K562 (cell line): ENCODE measurements around the gene NF2. TPM values are rescaled to one million over a fixed set of nuclear protein-coding genes. Genes with fewer than 3 reads are reported as not detected.

Experiments
- ATAC-seq: fragments of 200-7000 bp; cut with Tn5 transposase; 3 replicates; pipeline ENCODE4 v1.9.1; 2020; ENCODE audit warnings: moderate library complexity
- BruUV-seq: library from RNA; stranded (reverse); fragments of 400-500 nt; replicated peaks from 2 replicates; lab custom pipeline; 2021; lab: Mats Ljungman, UMichigan
- CTCF ChIA-PET: fragments of 300-600 bp; formaldehyde crosslinking; extraction: SDS; loops from one replicate; lab custom pipeline; 2021; ENCODE audit warnings: low intra/inter-chr PET ratio; lab: Yijun Ruan, JAX
- POLR2A ChIA-PET: fragments of 300-600, 350-650 bp; sonication (Branson Sonifier 250); formaldehyde crosslinking; extraction: SDS; loops from one replicate; lab custom pipeline; 2021; ENCODE audit warnings: antibody characterized with exemption, inconsistent platforms; lab: Yijun Ruan, JAX
- DNase-seq, 4 experiments: peaks; one replicate each; pipeline versions ENCODE4 v3.0.0 to v3.0.0-alpha.2; 2011 to 2018; ENCODE audit warnings: low spot score in 3 of 4, mixed read lengths in 3 of 4; ENCODE audit errors: extremely low read depth in 1 of 4
- FAIRE-seq: peaks from 2 replicates; lab custom pipeline; 2011; peaks lifted over from hg19 to GRCh38; lab: Jason Lieb, UNC
- H2AFZ ChIP-seq: 2 replicates; pipeline ENCODE4 v1.6.0; 2011; ENCODE audit warnings: low read depth, low read length, control low read depth, inconsistent platforms
- H3K27ac ChIP-seq: fragments of 200-600 bp; 3 replicates; pipeline ENCODE4 v1.8.0; 2011; ENCODE audit warnings: low read depth, mild to moderate bottlenecking, control low read depth, inconsistent platforms, low read length, moderate library complexity, mixed read lengths; ENCODE audit errors: extremely low read depth
- H3K27me3 ChIP-seq, 2 experiments: fragments of 300-600 bp in 1 of 2; 2 replicates in 1 of 2; 3 replicates in 1 of 2; pipeline versions ENCODE4 v1.6.0 to v1.8.0; 2011; ENCODE audit warnings: inconsistent platforms in 2 of 2, low read length in 2 of 2, mild to moderate bottlenecking in 1 of 2, mixed read lengths in 1 of 2, moderate library complexity in 1 of 2; ENCODE audit not compliant: control insufficient read depth in 2 of 2, insufficient read depth in 2 of 2
- H3K36me3 ChIP-seq: fragments of 300-600 bp; 3 replicates; pipeline ENCODE4 v1.8.0; 2011; ENCODE audit warnings: mild to moderate bottlenecking, low read length, inconsistent platforms; ENCODE audit not compliant: control insufficient read depth, insufficient read depth
- H3K4me1 ChIP-seq, 2 experiments: fragments of 200-600 bp in 1 of 2; replicated peaks in 1 of 2; 2 replicates in 1 of 2; 3 replicates in 1 of 2; pipeline versions ENCODE4 v1.5.1 to v1.8.0; 2011; ENCODE audit warnings: inconsistent platforms in 2 of 2, low read length in 2 of 2, mild to moderate bottlenecking in 1 of 2, mixed read lengths in 1 of 2, moderate library complexity in 1 of 2; ENCODE audit not compliant: control insufficient read depth in 2 of 2, insufficient read depth in 2 of 2
- H3K4me2 ChIP-seq: 2 replicates; pipeline ENCODE4 v1.6.1; 2011; ENCODE audit warnings: low read length, control low read depth, inconsistent platforms, mixed read lengths; ENCODE audit not compliant: insufficient read depth
- H3K4me3 ChIP-seq: fragments of 200-600 bp; sonication (generic), shearing (Covaris generic); 2 replicates; pipeline ENCODE4 v1.5.1; 2016; ENCODE audit warnings: control low read depth, inconsistent platforms
- H3K79me2 ChIP-seq: fragments of 200-600 bp; 3 replicates; pipeline ENCODE4 v1.8.0; 2011; ENCODE audit warnings: low read length, inconsistent platforms; ENCODE audit not compliant: control insufficient read depth, insufficient read depth
- H3K9ac ChIP-seq, 2 experiments: 2 replicates each; pipeline versions ENCODE4 v1.6.0 to v1.6.1; 2011; ENCODE audit warnings: low read depth in 2 of 2, low read length in 2 of 2, control low read depth in 1 of 2, inconsistent platforms in 1 of 2, mild to moderate bottlenecking in 1 of 2, mixed read lengths in 1 of 2; ENCODE audit not compliant: insufficient read depth in 1 of 2
- H3K9me1 ChIP-seq: one replicate; pipeline ENCODE4 v1.6.0; 2011; ENCODE audit warnings: inconsistent platforms, mild to moderate bottlenecking, low read length, moderate library complexity; ENCODE audit not compliant: control insufficient read depth, insufficient read depth
- H3K9me3 ChIP-seq: replicated peaks from 2 replicates; pipeline ENCODE4 v1.5.1; 2011; ENCODE audit warnings: low read depth, low read length, inconsistent platforms; ENCODE audit not compliant: control insufficient read depth, insufficient read depth
- H4K20me1 ChIP-seq: replicated peaks from 2 replicates; pipeline ENCODE4 v1.6.1; 2011; ENCODE audit warnings: low read length, inconsistent platforms, mixed read lengths; ENCODE audit not compliant: control insufficient read depth, insufficient read depth
- ARID3B ChIP-seq: fragments of 250-450 bp; sonication (Bioruptor Pico); IDR thresholded peaks from 2 replicates; pipeline ENCODE4 v1.4.0; 2020; ENCODE audit warnings: borderline replicate concordance
- ATF7 ChIP-seq: fragments of 450-650 bp; IDR thresholded peaks from 2 replicates; pipeline ENCODE4 v1.7.1; 2014; ENCODE audit warnings: mild to moderate bottlenecking, moderate library complexity
- KLF1 ChIP-seq: fragments of 450-650 bp; IDR thresholded peaks from 2 replicates; pipeline ENCODE4 v1.6.1; 2016; ENCODE audit warnings: missing genetic modification characterization, missing compliant biosample characterization
- PTTG1 ChIP-seq: fragments of 450-650 bp; IDR thresholded peaks from 2 replicates; pipeline ENCODE4 v1.6.1; 2016; ENCODE audit warnings: low read depth, mild to moderate bottlenecking, missing genetic modification characterization, missing compliant biosample characterization
- RBM17 ChIP-seq: fragments of 200-400 bp; formaldehyde crosslinking; IDR thresholded peaks from 2 replicates; pipeline ENCODE4 v1.6.1; 2017; ENCODE audit warnings: low read depth, mild to moderate bottlenecking, low read length, borderline replicate concordance
- RNF219 ChIP-seq: fragments of 250-450 bp; sonication (Bioruptor Pico); IDR thresholded peaks from 2 replicates; pipeline ENCODE4 v1.5.0; 2022; ENCODE audit warnings: mild to moderate bottlenecking
- ZBTB9 ChIP-seq: fragments of 450-650 bp; formaldehyde crosslinking; IDR thresholded peaks from 2 replicates; pipeline ENCODE4 v1.4.0; 2020; ENCODE audit warnings: mild to moderate bottlenecking, moderate library complexity
- ZNF639 ChIP-seq, 2 experiments: fragments of 200-800 bp in 1 of 2; sonication (Bioruptor generic) in 1 of 2; sonication (generic) in 1 of 2; formaldehyde crosslinking in 1 of 2; IDR thresholded peaks in 1 of 2; conservative IDR thresholded peaks in 1 of 2; 2 replicates each; pipeline versions ENCODE4 v1.5.0 to v1.6.1; 2016 to 2020; ENCODE audit warnings: missing compliant biosample characterization in 1 of 2, missing genetic modification characterization in 1 of 2, missing genetic modification reagents in 1 of 2
- WGBS: fragments of 100-300 bp; shearing (Covaris generic); methylation state at CpG from one replicate; pipeline ENCODE4 v1.1.6; 2016; ENCODE audit warnings: low coverage, mixed read lengths; ENCODE audit not compliant: insufficient coverage; ENCODE audit errors: missing lambda C conversion rate; 5-methylcytosine and 5-hydroxymethylcytosine counted together
- in situ Hi-C: fragments of 300-500 bp; cut with MboI; formaldehyde crosslinking; loops from 4 replicates; pipeline ENCODE4 v1.15.0; 2018; ENCODE audit warnings: inconsistent platforms, mixed read lengths
- intact Hi-C: fragments of 100-400 bp; cut with micrococcal nuclease; formaldehyde crosslinking; loops from 2 replicates; pipeline ENCODE4 v1.14.2; 2022
- polyA plus RNA-seq, 8 experiments: library from polyadenylated mRNA; depleted of rRNA in 4 of 8; stranded (reverse) in 5 of 8; unstranded in 3 of 8; fragments of >200 nt; fragmentation: Nextera tagmentation in 2 of 8; fragmentation: Illumina TruSeq in 1 of 8; extraction: Ambion mirVana in 2 of 8; extraction: Trizol in 1 of 8; gene quantifications; 2 replicates each; pipeline versions ENCODE4 v1.2.1 to v1.2.3, GENCODE V29; 2011 to 2014; ENCODE audit warnings: inconsistent platforms in 1 of 8, missing spikeins in 1 of 8
- total RNA-seq, 7 experiments: library from RNA; depleted of rRNA in 6 of 7; stranded (reverse); fragments of >200 nt in 6 of 7; fragmentation: Illumina TruSeq in 2 of 7; extraction: Trizol in 2 of 7; gene quantifications; 2 replicates each; pipeline versions ENCODE4 v1.2.1 to v1.2.3, GENCODE V29; 2011 to 2021; ENCODE audit warnings: low replicate concordance in 1 of 7

NF2 gene
- total and polyA plus RNA-seq, 9 of the 15 experiments (the other 6 are each of a cell fraction or from before 2014, with no cell fraction given): 2.2 to 32.5 (median 15.2) TPM

DNA sequence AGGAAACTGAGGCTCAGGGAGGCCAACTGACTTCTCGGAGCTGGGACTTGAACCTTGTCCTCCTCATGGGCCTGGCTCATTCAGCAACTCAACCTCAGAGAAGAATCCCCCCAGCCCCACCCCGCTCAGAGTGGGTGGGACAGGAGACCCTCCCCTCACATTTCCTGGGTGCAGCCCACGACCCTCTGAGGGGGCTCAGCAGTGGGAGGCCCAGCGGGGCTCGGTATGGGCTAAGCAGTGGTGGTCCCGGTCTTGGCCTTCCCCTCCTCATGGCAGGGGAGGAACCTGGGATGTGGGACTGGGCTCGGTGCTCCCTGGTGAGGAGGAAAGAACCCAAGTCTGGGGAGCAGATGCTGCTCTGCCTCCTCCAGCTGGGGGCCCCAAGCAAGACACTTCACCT lies 102.2 kb downstream of the NF2 start:
- Histone ChIP-seq H3K9me1 (no peaks in the 10 kb centered on the region), H3K4me1 (peaks cover 8 to 36% of the 10 kb centered on the region in 2 experiments; a peak in 4 of 5 replicates), H3K4me3 (no peak overlapping the region), H3K27ac (no peak overlapping the region), H3K27me3 (peaks cover 0 to 25% of the 10 kb centered on the region in 2 experiments; a peak in 3 of 5 replicates), H3K4me2 (no peak overlapping the region), H3K79me2 (no peaks in the 10 kb centered on the region), H3K9ac (no peak overlapping the region), H4K20me1 (no peaks in the 10 kb centered on the region), H2AFZ (no peak overlapping the region), H3K9me3 (no peaks in the 10 kb centered on the region), H3K36me3 (no peaks in the 10 kb centered on the region)
- CTCF ChIA-PET: no interaction called here
- ATAC-seq: no peak
- intact Hi-C loops (no loop called here), in situ Hi-C loops (no loop called here)
- FAIRE-seq: no peak
- no TSS peak for BruUV-seq
- POLR2A ChIA-PET: no interaction called here
- DNase-seq: no peak
- WGBS: 7% methylated on average over 3 of the region's 7 CpGs
- TF ChIP-seq RNF219 (CRISPR knock-in tag): no peak
- TF ChIP-seq RBM17: no peak
- TF ChIP-seq PTTG1 (tag): no peak
- no peak for TF ChIP-seq ARID3B
- TF ChIP-seq KLF1: no peak
- TF ChIP-seq ATF7: no peak
- no peak for TF ChIP-seq ZBTB9
- TF ChIP-seq ZNF639 (CRISPR knock-in tag; conservative IDR thresholded peaks at IDR 0.05 in 1 of 2, IDR thresholded peaks at IDR 0.05 in 1 of 2): no peak
